HEK293T (cell line): ENCODE data around the gene KDELR1.
A peak's percentile ranks its signal among the peaks of the same experiment; 100 is the strongest.

Experiments used
- CTCF ChIA-PET: fragments of 350-600 bp; formaldehyde crosslinking; extraction: SDS; loops from one replicate; lab custom pipeline; 2021; ENCODE audit warnings: antibody characterized with exemption, inconsistent platforms; lab: Yijun Ruan, JAX
- POLR2A ChIA-PET: fragments of 350-600 bp; formaldehyde crosslinking; extraction: SDS; loops from one replicate; lab custom pipeline; 2020; ENCODE audit warnings: antibody characterized with exemption, inconsistent platforms; lab: Yijun Ruan, JAX
- DNase-seq: peaks from one replicate; pipeline ENCODE4 v3.0.0; 2012; ENCODE audit warnings: mixed read lengths; ENCODE audit errors: extremely low spot score
- ARNT ChIP-seq: fragments of 450-650 bp; IDR thresholded peaks from 2 replicates; pipeline ENCODE4 v1.6.1; 2017; ENCODE audit warnings: mild to moderate bottlenecking
- BHLHE40 ChIP-seq: fragments of 450-650 bp; IDR thresholded peaks from 2 replicates; pipeline ENCODE4 v1.6.1; 2016; ENCODE audit warnings: mild to moderate bottlenecking, moderate library complexity, borderline replicate concordance
- CTBP1 ChIP-seq: fragments of 450-650 bp; IDR thresholded peaks from 2 replicates; pipeline ENCODE4 v1.6.1; 2016; ENCODE audit warnings: borderline replicate concordance
- ELF4 ChIP-seq: fragments of 450-650 bp; IDR thresholded peaks from 2 replicates; pipeline ENCODE4 v1.6.1; 2017; ENCODE audit warnings: antibody characterized with exemption
- FOXA1 ChIP-seq: fragments of 450-650 bp; IDR thresholded peaks from 2 replicates; pipeline ENCODE4 v1.6.1; 2016; ENCODE audit warnings: mild to moderate bottlenecking
- FOXK2 ChIP-seq: fragments of 450-650 bp; IDR thresholded peaks from 2 replicates; pipeline ENCODE4 v1.6.1; 2016; ENCODE audit warnings: mild to moderate bottlenecking
- FOXM1 ChIP-seq: fragments of 450-650 bp; IDR thresholded peaks from 2 replicates; pipeline ENCODE4 v1.6.1; 2017; ENCODE audit warnings: mild to moderate bottlenecking, borderline replicate concordance
- HDGF ChIP-seq: fragments of 450-650 bp; IDR thresholded peaks from 2 replicates; pipeline ENCODE4 v1.6.1; 2017; ENCODE audit warnings: antibody characterized with exemption, borderline replicate concordance
- L3MBTL2 ChIP-seq: fragments of 450-650 bp; conservative IDR thresholded peaks from 2 replicates; pipeline ENCODE4 v1.6.1; 2016; ENCODE audit warnings: mild to moderate bottlenecking
- LEF1 ChIP-seq: fragments of 450-650 bp; IDR thresholded peaks from 2 replicates; pipeline ENCODE4 v1.6.1; 2017; ENCODE audit warnings: mild to moderate bottlenecking, borderline replicate concordance
- NFRKB ChIP-seq: fragments of 450-650 bp; IDR thresholded peaks from 2 replicates; pipeline ENCODE4 v1.6.1; 2016; ENCODE audit warnings: mild to moderate bottlenecking, moderate library complexity
- PKNOX1 ChIP-seq: fragments of 450-650 bp; IDR thresholded peaks from 2 replicates; pipeline ENCODE4 v1.6.1; 2016
- SP1 ChIP-seq: fragments of 450-650 bp; IDR thresholded peaks from 2 replicates; pipeline ENCODE4 v1.6.1; 2017
- SUZ12 ChIP-seq: fragments of 450-650 bp; IDR thresholded peaks from 2 replicates; pipeline ENCODE4 v1.6.1; 2016; ENCODE audit warnings: mild to moderate bottlenecking
- TARDBP ChIP-seq: fragments of 450-650 bp; IDR thresholded peaks from 2 replicates; pipeline ENCODE4 v1.6.1; 2016
- ZNF384 ChIP-seq: fragments of 450-650 bp; IDR thresholded peaks from 2 replicates; pipeline ENCODE4 v1.6.1; 2016

The KDELR1 gene

GRCh38 chr19:48365602-48366001 lies 25.7 kb downstream of the KDELR1 start:
- POLR2A ChIA-PET: no interaction called here
- TF ChIP-seq FOXK2: no peak
- TF ChIP-seq FOXA1: no peak
- TF ChIP-seq SUZ12: no peak
- TF ChIP-seq CTBP1: no peak
- TF ChIP-seq BHLHE40: no peak
- no peak for TF ChIP-seq PKNOX1
- TF ChIP-seq LEF1: no peak
- no peak for TF ChIP-seq TARDBP
- TF ChIP-seq SP1: no peak
- no peak for TF ChIP-seq ARNT
- TF ChIP-seq L3MBTL2: no peak
- no peak for TF ChIP-seq ZNF384
- TF ChIP-seq HDGF: no peak
- TF ChIP-seq NFRKB: no peak
- no peak for TF ChIP-seq ELF4
- no peak for TF ChIP-seq FOXM1
- no peak for DNase-seq
- CTCF ChIA-PET: interaction anchor here (0.7 kb wide), 1 partner anchor 26 kb away, joined by 3 read pairs; the partner anchor contains the start of gene KDELR1

- ChIA-PET CTCF (interaction anchor here (1.2 kb wide), 1 partner anchor 26 kb away, joined by 3 read pairs; the partner anchor contains the start of gene KDELR1), POLR2A (interaction anchor here (0.9 to 3.0 kb wide), 7 partner anchors 9 to 81 kb away, joined by 3 to 32 read pairs (median 17); partner anchors contain the start of gene GRWD1)
- DNase-seq: no peak
- TF ChIP-seq SP1 (no peak), L3MBTL2 (no peak), CTBP1 (no peak), BHLHE40 (no peak), LEF1 (no peak), FOXK2 (no peak), ARNT (no peak), FOXA1 (no peak)
These were observed 26.6 kb downstream of the KDELR1 start for GRCh38 chr19:48364598-48365348.

GRCh38 chr19:48363810-48364597 lies 27.3 kb downstream of the KDELR1 start, which contains the start of the genes SYNGR4 and TMEM143:
TSS of gene SYNGR4 (plus strand) at chr19:48364367. CDS start at chr19:48365843, 1,476 bp downstream.
TSS of gene TMEM143 (minus strand) at chr19:48363940. CDS start at chr19:48363920, 20 bp downstream.
- CTCF ChIA-PET: interaction anchor here (1.1 to 1.2 kb wide), 2 partner anchors 27 to 49 kb away, joined by 3 read pairs; partner anchors contain the start of gene KDELR1
- TF ChIP-seq SP1 (no peak), TARDBP (no peak), SUZ12 (no peak), FOXA1 (no peak), PKNOX1 (peak; percentile 78), HDGF (0 out of 2 replicates have a peak, but pooled peaks have one; percentile 30), LEF1 (no peak), ARNT (no peak), CTBP1 (no peak), BHLHE40 (no peak), FOXK2 (no peak), L3MBTL2 (peak; percentile 97), FOXM1 (no peak), ZNF384 (no peak), NFRKB (no peak), ELF4 (no peak)
- POLR2A ChIA-PET: interaction anchor here (0.6 to 3.0 kb wide), 20 partner anchors 10 to 220 kb away, joined by 3 to 32 read pairs (median 5); partner anchors contain the start of genes GRWD1 and KDELR1

GRCh38 chr19:48363500-48363809 lies 27.9 kb downstream of the KDELR1 start:
- ChIA-PET POLR2A (interaction anchor here (0.7 to 3.0 kb wide), 18 partner anchors 10 to 133 kb away, joined by 3 to 32 read pairs (median 6); partner anchors contain the start of genes GRWD1 and KDELR1), CTCF (interaction anchor here (1.1 to 1.2 kb wide), 2 partner anchors 27 to 49 kb away, joined by 3 read pairs; partner anchors contain the start of gene KDELR1)
- DNase-seq: no peak
- TF ChIP-seq TARDBP (no peak), LEF1 (no peak), PKNOX1 (no peak), ZNF384 (no peak), FOXK2 (no peak), HDGF (no peak), NFRKB (no peak), L3MBTL2 (no peak), BHLHE40 (no peak), ELF4 (no peak), SUZ12 (no peak), SP1 (no peak), CTBP1 (no peak), FOXA1 (no peak), ARNT (no peak)

More at GRCh38 chr19:48363810-48364597, 27.3 kb downstream of the KDELR1 start, which contains the start of the genes SYNGR4 and TMEM143:
- peak; percentile 99 for DNase-seq
